HepG2 (cell line): ENCODE measurements around the gene RBBP8NL. TPM values are rescaled to one million over a fixed set of nuclear protein-coding genes. Genes with fewer than 3 reads are reported as not detected.

Experiments used
- EEA1 ChIP-seq: sonication (generic); formaldehyde crosslinking; IDR thresholded peaks from 2 replicates; pipeline ENCODE4 v1.5.1; 2020; ENCODE audit warnings: mild to moderate bottlenecking, missing genetic modification reagents, borderline replicate concordance
- HHEX ChIP-seq: IDR thresholded peaks from 2 replicates; pipeline ENCODE4 v1.6.1; 2016; ENCODE audit warnings: control low read depth
- MZF1 ChIP-seq: sonication (generic); formaldehyde crosslinking; IDR thresholded peaks from 2 replicates; pipeline ENCODE4 v1.8.1; 2023; ENCODE audit warnings: mild to moderate bottlenecking, missing genetic modification reagents, borderline replicate concordance
- SMAD9 ChIP-seq: sonication (generic); formaldehyde crosslinking; IDR thresholded peaks from 2 replicates; pipeline ENCODE4 v1.5.1; 2020; ENCODE audit warnings: mild to moderate bottlenecking, missing genetic modification reagents
- ZNF660 ChIP-seq: sonication (generic); formaldehyde crosslinking; IDR thresholded peaks from 2 replicates; pipeline ENCODE4 v1.5.1; 2020; ENCODE audit warnings: mild to moderate bottlenecking, low read depth, missing genetic modification reagents, borderline replicate concordance
- ZNF678 ChIP-seq: sonication (generic); formaldehyde crosslinking; IDR thresholded peaks from 2 replicates; pipeline ENCODE4 v1.4.0; 2020; ENCODE audit warnings: mild to moderate bottlenecking, missing genetic modification reagents
- ZNF878 ChIP-seq: sonication (generic); formaldehyde crosslinking; IDR thresholded peaks from 2 replicates; pipeline ENCODE4 v1.8.1; 2023; ENCODE audit warnings: mild to moderate bottlenecking, missing genetic modification reagents, moderate library complexity
- polyA plus RNA-seq, 8 experiments: library from polyadenylated mRNA; depleted of rRNA in 3 of 8; stranded (reverse) in 7 of 8; unstranded in 1 of 8; fragments of >200 nt; fragmentation: Illumina TruSeq in 4 of 8; extraction: Trizol in 4 of 8; gene quantifications; 2 replicates each; pipeline versions ENCODE4 v1.2.1 to v1.2.3, GENCODE V29; 2011 to 2016; ENCODE audit warnings: low read depth in 4 of 8, missing spikeins in 1 of 8, mixed read lengths in 1 of 8; ENCODE audit not compliant: insufficient read depth in 1 of 8
- total RNA-seq, 5 experiments: library from RNA; depleted of rRNA; stranded (reverse); fragments of >200 nt; fragmentation: Illumina TruSeq; extraction: Trizol; gene quantifications; 2 replicates each; pipeline ENCODE4 v1.2.3, GENCODE V29; 2016; ENCODE audit warnings: low read depth in 1 of 5
- TF ChIP-seq, protein P1 (sequence below): sonication (generic); formaldehyde crosslinking; IDR thresholded peaks from 2 replicates; pipeline ENCODE4 v1.9.0; 2021; ENCODE audit warnings: missing genetic modification reagents, borderline replicate concordance
- TF ChIP-seq, protein P2 (sequence below): sonication (generic); formaldehyde crosslinking; IDR thresholded peaks from 2 replicates; pipeline ENCODE4 v1.5.0; 2020; ENCODE audit warnings: mild to moderate bottlenecking, missing genetic modification reagents
- TF ChIP-seq, protein P3 (sequence below): sonication (generic); formaldehyde crosslinking; IDR thresholded peaks from 2 replicates; pipeline ENCODE4 v1.4.0; 2020; ENCODE audit warnings: missing genetic modification reagents
- TF ChIP-seq, protein P4 (sequence below): sonication (generic); formaldehyde crosslinking; IDR thresholded peaks from 2 replicates; pipeline ENCODE4 v1.4.0; 2020; ENCODE audit warnings: missing genetic modification reagents, borderline replicate concordance
- TF ChIP-seq, protein P5 (sequence below): sonication (generic); formaldehyde crosslinking; IDR thresholded peaks from 2 replicates; pipeline ENCODE4 v1.8.0; 2022; ENCODE audit warnings: missing genetic modification reagents, mild to moderate bottlenecking, inconsistent platforms, borderline replicate concordance

RBBP8NL gene
- total and polyA plus RNA-seq, 2 of the 13 experiments (the other 11 are each of a cell fraction or from before 2014, with no cell fraction given): 0.69 to 0.86 TPM

DNA sequence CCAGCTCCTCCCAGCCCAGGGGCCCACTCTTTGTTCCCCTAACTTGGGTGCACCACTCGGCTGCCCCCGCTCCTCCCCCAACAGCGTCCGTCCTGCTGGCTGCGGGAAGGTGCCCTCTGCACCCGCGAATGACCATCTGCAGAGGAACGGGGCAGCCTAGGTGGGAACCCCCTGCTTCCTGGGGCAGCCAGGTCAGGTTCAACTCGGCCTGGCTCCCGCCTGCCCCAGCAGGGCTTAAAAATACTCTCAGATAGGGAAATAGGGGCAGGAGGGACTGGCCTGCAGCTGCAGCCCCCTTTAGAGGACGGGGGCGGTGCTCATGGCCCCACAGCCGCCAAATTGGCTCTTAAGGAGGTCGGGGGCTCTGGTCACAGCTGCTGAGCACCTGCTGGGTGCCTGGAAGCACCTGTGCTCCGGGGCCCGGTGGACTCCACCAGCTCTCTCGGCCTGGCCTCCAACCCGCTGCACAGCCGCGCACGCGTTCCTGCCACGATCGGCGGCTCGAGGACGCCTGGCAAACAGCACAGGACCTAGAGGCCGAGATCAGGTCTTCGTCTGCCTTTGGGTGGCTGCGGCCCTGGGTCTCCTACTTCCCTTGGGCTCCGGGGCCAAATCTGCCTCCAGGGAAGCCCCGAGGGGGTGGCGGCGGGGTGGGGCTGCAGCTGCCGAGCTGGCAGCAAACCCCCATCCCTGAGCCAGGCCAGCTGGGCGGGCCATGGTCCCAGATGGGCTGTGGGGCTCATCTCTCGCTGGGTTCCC, 59.5 kb downstream of the RBBP8NL start (continued):
- TF ChIP-seq, protein P1, sequence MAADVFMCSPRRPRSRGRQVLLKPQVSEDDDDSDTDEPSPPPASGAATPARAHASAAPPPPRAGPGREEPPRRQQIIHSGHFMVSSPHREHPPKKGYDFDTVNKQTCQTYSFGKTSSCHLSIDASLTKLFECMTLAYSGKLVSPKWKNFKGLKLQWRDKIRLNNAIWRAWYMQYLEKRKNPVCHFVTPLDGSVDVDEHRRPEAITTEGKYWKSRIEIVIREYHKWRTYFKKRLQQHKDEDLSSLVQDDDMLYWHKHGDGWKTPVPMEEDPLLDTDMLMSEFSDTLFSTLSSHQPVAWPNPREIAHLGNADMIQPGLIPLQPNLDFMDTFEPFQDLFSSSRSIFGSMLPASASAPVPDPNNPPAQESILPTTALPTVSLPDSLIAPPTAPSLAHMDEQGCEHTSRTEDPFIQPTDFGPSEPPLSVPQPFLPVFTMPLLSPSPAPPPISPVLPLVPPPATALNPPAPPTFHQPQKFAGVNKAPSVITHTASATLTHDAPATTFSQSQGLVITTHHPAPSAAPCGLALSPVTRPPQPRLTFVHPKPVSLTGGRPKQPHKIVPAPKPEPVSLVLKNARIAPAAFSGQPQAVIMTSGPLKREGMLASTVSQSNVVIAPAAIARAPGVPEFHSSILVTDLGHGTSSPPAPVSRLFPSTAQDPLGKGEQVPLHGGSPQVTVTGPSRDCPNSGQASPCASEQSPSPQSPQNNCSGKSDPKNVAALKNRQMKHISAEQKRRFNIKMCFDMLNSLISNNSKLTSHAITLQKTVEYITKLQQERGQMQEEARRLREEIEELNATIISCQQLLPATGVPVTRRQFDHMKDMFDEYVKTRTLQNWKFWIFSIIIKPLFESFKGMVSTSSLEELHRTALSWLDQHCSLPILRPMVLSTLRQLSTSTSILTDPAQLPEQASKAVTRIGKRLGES: peak; percentile 11; the same call in 1 of the 2 replicates
- no peak; the same call in 1 of the 2 replicates for TF ChIP-seq ZNF660 (CRISPR knock-in tag)
- peak; percentile 92 for TF ChIP-seq ZNF678 (CRISPR knock-in tag)
- TF ChIP-seq, protein P2, sequence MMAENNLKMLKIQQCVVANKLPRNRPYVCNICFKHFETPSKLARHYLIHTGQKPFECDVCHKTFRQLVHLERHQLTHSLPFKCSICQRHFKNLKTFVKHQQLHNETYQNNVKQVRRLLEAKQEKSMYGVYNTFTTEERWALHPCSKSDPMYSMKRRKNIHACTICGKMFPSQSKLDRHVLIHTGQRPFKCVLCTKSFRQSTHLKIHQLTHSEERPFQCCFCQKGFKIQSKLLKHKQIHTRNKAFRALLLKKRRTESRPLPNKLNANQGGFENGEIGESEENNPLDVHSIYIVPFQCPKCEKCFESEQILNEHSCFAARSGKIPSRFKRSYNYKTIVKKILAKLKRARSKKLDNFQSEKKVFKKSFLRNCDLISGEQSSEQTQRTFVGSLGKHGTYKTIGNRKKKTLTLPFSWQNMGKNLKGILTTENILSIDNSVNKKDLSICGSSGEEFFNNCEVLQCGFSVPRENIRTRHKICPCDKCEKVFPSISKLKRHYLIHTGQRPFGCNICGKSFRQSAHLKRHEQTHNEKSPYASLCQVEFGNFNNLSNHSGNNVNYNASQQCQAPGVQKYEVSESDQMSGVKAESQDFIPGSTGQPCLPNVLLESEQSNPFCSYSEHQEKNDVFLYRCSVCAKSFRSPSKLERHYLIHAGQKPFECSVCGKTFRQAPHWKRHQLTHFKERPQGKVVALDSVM: peak; percentile 98
- peak; percentile 74 for TF ChIP-seq SMAD9
- TF ChIP-seq ZNF878: no peak
- TF ChIP-seq, protein P3, sequence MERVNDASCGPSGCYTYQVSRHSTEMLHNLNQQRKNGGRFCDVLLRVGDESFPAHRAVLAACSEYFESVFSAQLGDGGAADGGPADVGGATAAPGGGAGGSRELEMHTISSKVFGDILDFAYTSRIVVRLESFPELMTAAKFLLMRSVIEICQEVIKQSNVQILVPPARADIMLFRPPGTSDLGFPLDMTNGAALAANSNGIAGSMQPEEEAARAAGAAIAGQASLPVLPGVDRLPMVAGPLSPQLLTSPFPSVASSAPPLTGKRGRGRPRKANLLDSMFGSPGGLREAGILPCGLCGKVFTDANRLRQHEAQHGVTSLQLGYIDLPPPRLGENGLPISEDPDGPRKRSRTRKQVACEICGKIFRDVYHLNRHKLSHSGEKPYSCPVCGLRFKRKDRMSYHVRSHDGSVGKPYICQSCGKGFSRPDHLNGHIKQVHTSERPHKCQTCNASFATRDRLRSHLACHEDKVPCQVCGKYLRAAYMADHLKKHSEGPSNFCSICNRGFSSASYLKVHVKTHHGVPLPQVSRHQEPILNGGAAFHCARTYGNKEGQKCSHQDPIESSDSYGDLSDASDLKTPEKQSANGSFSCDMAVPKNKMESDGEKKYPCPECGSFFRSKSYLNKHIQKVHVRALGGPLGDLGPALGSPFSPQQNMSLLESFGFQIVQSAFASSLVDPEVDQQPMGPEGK (CRISPR knock-in tag): peak; percentile 95
- TF ChIP-seq, protein P4, sequence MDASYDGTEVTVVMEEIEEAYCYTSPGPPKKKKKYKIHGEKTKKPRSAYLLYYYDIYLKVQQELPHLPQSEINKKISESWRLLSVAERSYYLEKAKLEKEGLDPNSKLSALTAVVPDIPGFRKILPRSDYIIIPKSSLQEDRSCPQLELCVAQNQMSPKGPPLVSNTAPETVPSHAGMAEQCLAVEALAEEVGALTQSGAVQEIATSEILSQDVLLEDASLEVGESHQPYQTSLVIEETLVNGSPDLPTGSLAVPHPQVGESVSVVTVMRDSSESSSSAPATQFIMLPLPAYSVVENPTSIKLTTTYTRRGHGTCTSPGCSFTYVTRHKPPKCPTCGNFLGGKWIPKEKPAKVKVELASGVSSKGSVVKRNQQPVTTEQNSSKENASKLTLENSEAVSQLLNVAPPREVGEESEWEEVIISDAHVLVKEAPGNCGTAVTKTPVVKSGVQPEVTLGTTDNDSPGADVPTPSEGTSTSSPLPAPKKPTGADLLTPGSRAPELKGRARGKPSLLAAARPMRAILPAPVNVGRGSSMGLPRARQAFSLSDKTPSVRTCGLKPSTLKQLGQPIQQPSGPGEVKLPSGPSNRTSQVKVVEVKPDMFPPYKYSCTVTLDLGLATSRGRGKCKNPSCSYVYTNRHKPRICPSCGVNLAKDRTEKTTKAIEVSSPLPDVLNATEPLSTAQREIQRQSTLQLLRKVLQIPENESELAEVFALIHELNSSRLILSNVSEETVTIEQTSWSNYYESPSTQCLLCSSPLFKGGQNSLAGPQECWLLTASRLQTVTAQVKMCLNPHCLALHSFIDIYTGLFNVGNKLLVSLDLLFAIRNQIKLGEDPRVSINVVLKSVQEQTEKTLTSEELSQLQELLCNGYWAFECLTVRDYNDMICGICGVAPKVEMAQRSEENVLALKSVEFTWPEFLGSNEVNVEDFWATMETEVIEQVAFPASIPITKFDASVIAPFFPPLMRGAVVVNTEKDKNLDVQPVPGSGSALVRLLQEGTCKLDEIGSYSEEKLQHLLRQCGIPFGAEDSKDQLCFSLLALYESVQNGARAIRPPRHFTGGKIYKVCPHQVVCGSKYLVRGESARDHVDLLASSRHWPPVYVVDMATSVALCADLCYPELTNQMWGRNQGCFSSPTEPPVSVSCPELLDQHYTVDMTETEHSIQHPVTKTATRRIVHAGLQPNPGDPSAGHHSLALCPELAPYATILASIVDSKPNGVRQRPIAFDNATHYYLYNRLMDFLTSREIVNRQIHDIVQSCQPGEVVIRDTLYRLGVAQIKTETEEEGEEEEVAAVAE (CRISPR knock-in tag): 0 out of 2 replicates have a peak, but pooled peaks have one; percentile 68
- TF ChIP-seq MZF1 (CRISPR knock-in tag): peak; percentile 67; the same call in 1 of the 2 replicates
- TF ChIP-seq HHEX (CRISPR knock-in tag): 0 out of 2 replicates have a peak, but pooled peaks have one; percentile 4
- TF ChIP-seq, protein P5, sequence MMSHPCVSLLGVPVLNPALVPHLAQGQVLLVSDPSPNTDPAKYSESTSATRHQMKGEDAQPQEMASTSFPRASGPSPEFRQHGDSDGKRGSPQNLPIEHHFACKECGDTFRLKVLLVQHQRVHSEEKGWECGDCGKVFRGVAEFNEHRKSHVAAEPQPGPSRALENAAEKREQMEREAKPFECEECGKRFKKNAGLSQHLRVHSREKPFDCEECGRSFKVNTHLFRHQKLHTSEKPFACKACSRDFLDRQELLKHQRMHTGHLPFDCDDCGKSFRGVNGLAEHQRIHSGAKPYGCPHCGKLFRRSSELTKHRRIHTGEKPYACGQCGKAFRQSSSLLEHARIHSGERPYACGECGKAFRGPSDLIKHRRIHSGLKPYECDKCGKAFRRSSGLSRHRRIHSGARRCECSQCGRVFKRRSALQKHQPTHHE (CRISPR knock-in tag): 0 out of 2 replicates have a peak, but pooled peaks have one; percentile 36
- peak; percentile 84 for TF ChIP-seq EEA1 (CRISPR knock-in tag)
